ENCODE measurements around the gene MX2.

The MX2 gene

DNA sequence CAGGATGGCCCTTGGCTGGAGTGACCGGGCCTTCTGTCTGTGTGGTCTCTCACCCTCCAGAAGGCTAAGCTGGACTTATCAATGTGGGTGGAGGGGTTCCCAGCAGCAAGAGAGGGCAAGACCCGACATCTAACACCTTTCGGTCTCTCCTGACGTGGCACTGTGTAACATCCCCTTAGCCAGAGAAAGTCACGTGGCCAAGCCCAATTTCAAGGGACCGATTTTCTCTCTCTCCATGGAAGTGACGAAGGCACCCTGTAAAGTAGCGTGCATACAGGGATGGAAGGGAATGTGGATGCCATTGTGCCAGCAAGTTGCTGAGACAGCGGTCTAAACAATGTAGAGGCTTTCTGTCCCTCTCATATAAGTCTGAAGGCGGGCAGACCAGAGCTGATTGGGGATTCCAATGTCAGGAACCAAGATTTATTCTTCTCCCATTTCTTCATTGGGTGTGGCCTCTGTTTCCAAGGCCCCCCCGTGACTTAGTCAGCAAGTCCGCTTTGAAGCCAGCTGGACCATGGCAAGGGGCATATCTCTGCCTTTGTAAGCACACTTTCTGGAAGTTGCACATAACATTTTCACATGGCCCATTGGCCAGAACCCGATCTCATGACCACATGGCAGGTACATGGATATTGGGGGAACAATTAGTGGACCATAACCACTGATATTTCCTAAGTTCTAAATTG, 76.7 kb downstream of the MX2 start:
- H2AFZ ChIP-seq = no peak overlapping the region
- no peak overlapping the region for H3K9ac ChIP-seq
- no peaks in the 10 kb centered on the region for H3K4me1 ChIP-seq
- TF ChIP-seq, protein P1, sequence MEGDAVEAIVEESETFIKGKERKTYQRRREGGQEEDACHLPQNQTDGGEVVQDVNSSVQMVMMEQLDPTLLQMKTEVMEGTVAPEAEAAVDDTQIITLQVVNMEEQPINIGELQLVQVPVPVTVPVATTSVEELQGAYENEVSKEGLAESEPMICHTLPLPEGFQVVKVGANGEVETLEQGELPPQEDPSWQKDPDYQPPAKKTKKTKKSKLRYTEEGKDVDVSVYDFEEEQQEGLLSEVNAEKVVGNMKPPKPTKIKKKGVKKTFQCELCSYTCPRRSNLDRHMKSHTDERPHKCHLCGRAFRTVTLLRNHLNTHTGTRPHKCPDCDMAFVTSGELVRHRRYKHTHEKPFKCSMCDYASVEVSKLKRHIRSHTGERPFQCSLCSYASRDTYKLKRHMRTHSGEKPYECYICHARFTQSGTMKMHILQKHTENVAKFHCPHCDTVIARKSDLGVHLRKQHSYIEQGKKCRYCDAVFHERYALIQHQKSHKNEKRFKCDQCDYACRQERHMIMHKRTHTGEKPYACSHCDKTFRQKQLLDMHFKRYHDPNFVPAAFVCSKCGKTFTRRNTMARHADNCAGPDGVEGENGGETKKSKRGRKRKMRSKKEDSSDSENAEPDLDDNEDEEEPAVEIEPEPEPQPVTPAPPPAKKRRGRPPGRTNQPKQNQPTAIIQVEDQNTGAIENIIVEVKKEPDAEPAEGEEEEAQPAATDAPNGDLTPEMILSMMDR (IDR thresholded peaks at IDR 0.05) = no peak
- H3K4me2 ChIP-seq (ENCODE audit: low read length) = no peak overlapping the region
- peaks cover 3% of the 10 kb centered on the region for H3K36me3 ChIP-seq (ENCODE audit: control insufficient read depth, insufficient read depth, low read length)
- H3K79me2 ChIP-seq = no peaks in the 10 kb centered on the region
- H3K4me3 ChIP-seq (ENCODE audit: low read depth, low read length) = no peak overlapping the region
- no peaks in the 10 kb centered on the region for H3K9me3 ChIP-seq (ENCODE audit: control insufficient read depth, low read length)
- H3K27ac ChIP-seq = no peak overlapping the region
- H3K27me3 ChIP-seq (ENCODE audit: control insufficient read depth, insufficient read depth, low read length) = no peaks in the 10 kb centered on the region

DNA sequence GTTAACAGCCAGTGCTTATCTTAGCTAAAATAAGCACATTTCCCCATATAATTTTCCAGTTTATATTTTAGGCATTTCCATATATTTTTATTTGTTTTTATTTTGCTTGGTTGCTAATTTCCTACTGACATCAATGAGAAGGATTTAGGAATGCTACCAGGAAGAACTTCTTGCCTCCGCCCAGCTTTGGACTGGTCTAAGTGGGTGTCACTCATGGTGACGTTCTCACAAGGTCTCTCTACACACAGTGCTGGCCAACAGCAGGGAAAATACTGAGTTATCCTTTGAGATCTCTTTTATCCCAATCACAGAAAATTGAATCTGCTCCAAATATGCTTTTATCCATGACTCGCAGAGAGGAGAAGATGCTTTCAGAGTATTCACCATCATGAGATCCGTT, 77.4 kb downstream of the MX2 start:
- H3K9me3 ChIP-seq (ENCODE audit: control insufficient read depth, low read length) = no peaks in the 10 kb centered on the region
- no peak overlapping the region for H2AFZ ChIP-seq
- peaks cover 3% of the 10 kb centered on the region for H3K36me3 ChIP-seq (ENCODE audit: control insufficient read depth, insufficient read depth, low read length)
- TF ChIP-seq, protein P1 (IDR thresholded peaks at IDR 0.05) = no peak
- H3K4me1 ChIP-seq = no peaks in the 10 kb centered on the region
- no peak overlapping the region for H3K9ac ChIP-seq
- no peaks in the 10 kb centered on the region for H3K27me3 ChIP-seq (ENCODE audit: control insufficient read depth, insufficient read depth, low read length)
- no peak overlapping the region for H3K27ac ChIP-seq
- H3K79me2 ChIP-seq = no peaks in the 10 kb centered on the region
- no peak overlapping the region for H3K4me3 ChIP-seq (ENCODE audit: low read depth, low read length)
- H3K4me2 ChIP-seq (ENCODE audit: low read length) = no peak overlapping the region

DNA sequence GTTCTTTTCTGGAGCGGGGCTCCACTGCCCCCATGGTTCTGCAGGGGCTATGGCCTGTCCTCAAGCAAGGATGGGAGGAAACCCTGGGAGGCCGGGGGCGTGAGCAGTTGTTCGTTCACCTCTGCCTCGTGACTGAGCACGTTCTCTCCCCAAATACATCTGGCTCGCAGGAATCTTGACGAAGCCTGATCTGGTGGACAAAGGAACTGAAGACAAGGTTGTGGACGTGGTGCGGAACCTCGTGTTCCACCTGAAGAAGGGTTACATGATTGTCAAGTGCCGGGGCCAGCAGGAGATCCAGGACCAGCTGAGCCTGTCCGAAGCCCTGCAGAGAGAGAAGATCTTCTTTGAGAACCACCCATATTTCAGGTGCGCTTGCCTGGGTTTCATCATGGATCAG, 79.7 kb downstream of the MX2 start:
- H3K4me2 ChIP-seq (ENCODE audit: low read length) = no peak overlapping the region
- H3K4me1 ChIP-seq = peaks cover 4% of the 10 kb centered on the region
- H3K9ac ChIP-seq = no peak overlapping the region
- no peak overlapping the region for H3K27ac ChIP-seq
- no peaks in the 10 kb centered on the region for H3K79me2 ChIP-seq
- no peak overlapping the region for H3K4me3 ChIP-seq (ENCODE audit: low read depth, low read length)
- no peaks in the 10 kb centered on the region for H3K27me3 ChIP-seq (ENCODE audit: control insufficient read depth, insufficient read depth, low read length)
- H3K9me3 ChIP-seq (ENCODE audit: control insufficient read depth, low read length) = no peaks in the 10 kb centered on the region
- TF ChIP-seq, protein P1 (IDR thresholded peaks at IDR 0.05) = no peak
- no peaks in the 10 kb centered on the region for H3K36me3 ChIP-seq (ENCODE audit: control insufficient read depth, insufficient read depth, low read length)
- no peak overlapping the region for H2AFZ ChIP-seq

DNA sequence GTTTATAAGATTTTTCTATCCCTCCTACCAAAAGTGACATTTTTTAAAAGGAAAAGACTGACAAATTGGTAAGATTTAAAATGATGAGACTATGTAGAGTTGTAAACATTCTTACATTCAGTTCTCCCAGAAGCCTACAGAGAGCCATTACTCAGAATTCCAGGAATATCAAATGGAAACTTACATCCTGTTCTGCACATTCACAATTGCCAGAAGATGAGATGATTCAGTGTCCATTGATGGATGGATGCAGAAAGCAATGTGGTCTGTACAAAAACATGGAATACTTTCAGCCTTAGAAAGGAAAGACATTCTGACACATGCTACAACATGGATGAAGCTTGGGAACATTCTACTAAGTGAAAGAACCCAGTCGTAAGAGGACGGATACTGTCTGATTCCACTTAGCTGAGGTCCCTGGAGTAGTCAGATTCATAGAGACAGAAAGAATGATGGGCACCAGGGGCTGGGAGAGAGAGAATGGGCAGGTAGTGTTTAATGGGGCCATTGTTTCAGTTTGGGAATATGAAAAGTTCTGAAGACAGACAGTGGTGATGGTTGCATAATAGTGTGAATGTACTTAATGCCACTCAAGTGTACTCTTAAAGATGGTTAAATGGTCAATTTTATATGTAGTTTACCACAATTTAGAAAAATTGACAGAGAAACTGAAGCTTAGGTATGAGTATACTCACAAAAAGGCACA, 80.8 kb downstream of the MX2 start:
- Histone ChIP-seq H3K27ac (no peak overlapping the region), H3K4me1 (peaks cover 4% of the 10 kb centered on the region), H3K4me2 (ENCODE audit: low read length) (no peak overlapping the region), H3K9me3 (ENCODE audit: control insufficient read depth, low read length) (no peaks in the 10 kb centered on the region), H3K79me2 (no peaks in the 10 kb centered on the region), H3K9ac (no peak overlapping the region), H3K27me3 (ENCODE audit: control insufficient read depth, insufficient read depth, low read length) (no peaks in the 10 kb centered on the region), H3K4me3 (ENCODE audit: low read depth, low read length) (no peak overlapping the region), H2AFZ (no peak overlapping the region), H3K36me3 (ENCODE audit: control insufficient read depth, insufficient read depth, low read length) (no peaks in the 10 kb centered on the region)
- TF ChIP-seq, protein P1 (IDR thresholded peaks at IDR 0.05) = no peak

Measured in parathyroid adenoma (tissue), 2 donors.